ENCODE measurements around the gene NAXD. TPM values are rescaled to one million over a fixed set of nuclear protein-coding genes. Genes with fewer than 3 reads are reported as not detected.
"Not testable (repeated sequence)": the region's sequence is repeated elsewhere in the genome, so short reads cannot be mapped to it uniquely, and the experiment has no call there.

The NAXD gene
- polyA plus RNA-seq, 4 donors = 30.1 to 59.3 (median 36.9) TPM

DNA sequence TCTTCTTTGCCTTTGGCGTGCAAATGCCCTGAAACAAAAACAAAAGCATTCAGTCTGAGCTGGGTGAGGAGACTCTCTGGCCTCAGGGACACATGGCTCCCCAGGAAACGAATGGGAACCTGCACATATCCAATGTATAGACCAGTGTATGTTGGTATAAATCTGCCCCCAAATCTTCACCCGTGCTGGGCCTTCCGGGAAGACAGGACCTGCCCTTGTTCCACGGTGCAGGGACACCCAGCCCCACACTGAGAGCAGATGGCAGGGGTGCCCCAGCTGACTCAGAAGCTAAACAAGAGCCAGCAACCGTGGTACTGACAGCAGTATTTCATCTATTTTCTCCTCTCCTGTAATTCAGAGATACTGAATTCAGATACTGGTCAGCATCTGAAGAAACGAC, 48.1 kb downstream of the NAXD start:
- FAIRE-seq = no peak
- WGBS, 3 donors = 79 to 83% (median 82%) methylated on average over 7 of the region's 7 CpGs
- H3K27me3 ChIP-seq (ENCODE audit: control insufficient read depth in 3 of 3, insufficient read depth in 3 of 3, low read length in 3 of 3) = no peaks in the 10 kb centered on the region
- no peak overlapping the region for H3K4me3 ChIP-seq (ENCODE audit: low read depth in 1 of 3, low read length in 3 of 3)
- H3K4me1 ChIP-seq (ENCODE audit: control insufficient read depth in 3 of 3, insufficient read depth in 2 of 3, low read depth in 1 of 3, low read length in 2 of 3) = no peaks in the 10 kb centered on the region
- H3K27ac ChIP-seq (ENCODE audit: low read depth in 1 of 3, low read length in 2 of 3) = no peak overlapping the region
- no peak for DNase-seq
- peaks cover 11 to 51% (median 32%) of the 10 kb centered on the region in 3 donors for H3K36me3 ChIP-seq (ENCODE audit: control insufficient read depth in 3 of 3, insufficient read depth in 2 of 3, low read depth in 1 of 3, low read length in 3 of 3)
- H3K9me3 ChIP-seq (ENCODE audit: control insufficient read depth in 2 of 2, insufficient read depth in 1 of 2, low read depth in 1 of 2, low read length in 1 of 2) = peaks cover 0 to 23% of the 10 kb centered on the region in 2 donors

DNA sequence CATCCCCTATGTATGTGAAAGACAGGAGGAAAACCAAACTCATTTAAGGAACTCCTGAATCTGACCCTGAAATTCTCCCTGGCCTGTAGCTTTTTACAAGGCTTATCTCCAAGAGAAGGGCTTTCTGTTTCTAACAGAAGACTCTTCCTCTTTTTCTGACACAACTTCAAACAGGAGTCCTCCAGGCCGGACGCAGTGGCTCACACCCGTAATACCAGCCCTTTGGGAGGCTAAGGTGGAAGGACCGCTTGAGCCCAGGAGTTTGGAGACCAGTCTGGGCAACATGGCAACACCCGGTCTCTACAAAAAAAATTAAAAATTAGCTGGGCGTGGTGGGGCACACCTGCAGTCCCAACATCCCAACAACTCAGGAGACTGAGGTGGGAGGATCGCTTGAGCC, 48.7 kb downstream of the NAXD start:
- H3K4me3 ChIP-seq (ENCODE audit: low read depth in 1 of 3, low read length in 3 of 3) = no peak overlapping the region
- FAIRE-seq = no peak
- H3K27me3 ChIP-seq (ENCODE audit: control insufficient read depth in 3 of 3, insufficient read depth in 3 of 3, low read length in 3 of 3) = no peaks in the 10 kb centered on the region
- peaks cover 11 to 54% (median 33%) of the 10 kb centered on the region in 3 donors for H3K36me3 ChIP-seq (ENCODE audit: control insufficient read depth in 3 of 3, insufficient read depth in 2 of 3, low read depth in 1 of 3, low read length in 3 of 3)
- no peak for DNase-seq
- peak overlapping the region in 1 of 3 donors; percentile 30 for H3K27ac ChIP-seq (ENCODE audit: low read depth in 1 of 3, low read length in 2 of 3)
- peaks cover 0 to 22% of the 10 kb centered on the region in 2 donors for H3K9me3 ChIP-seq (ENCODE audit: control insufficient read depth in 2 of 2, insufficient read depth in 1 of 2, low read depth in 1 of 2, low read length in 1 of 2)
- no peaks in the 10 kb centered on the region for H3K4me1 ChIP-seq (ENCODE audit: control insufficient read depth in 3 of 3, insufficient read depth in 2 of 3, low read depth in 1 of 3, low read length in 2 of 3)
- whole genome bisulfite sequencing, 3 donors = 93 to 98% (median 95%) methylated on average over 7 of the region's 7 CpGs

DNA sequence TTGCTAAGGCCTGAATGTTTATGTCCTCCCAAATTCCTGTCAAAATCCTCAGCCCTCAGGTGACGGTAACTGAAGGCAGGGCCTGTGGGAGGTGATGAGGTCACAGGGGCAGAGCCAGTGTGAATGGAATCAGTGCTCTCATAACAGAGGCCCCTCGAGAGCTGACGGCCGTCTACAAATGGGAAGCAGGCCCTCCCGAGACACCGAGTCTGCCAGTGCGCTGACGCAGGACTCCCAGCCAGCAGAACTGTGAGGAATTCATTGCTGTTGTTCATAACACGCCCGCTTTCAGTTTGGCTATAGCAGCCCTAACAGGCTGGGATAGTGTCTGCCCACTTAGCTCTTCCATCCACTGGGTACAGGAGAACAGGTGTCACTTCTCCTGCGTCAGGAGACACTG, 49.3 kb downstream of the NAXD start:
- no peak for FAIRE-seq
- Histone ChIP-seq H3K9me3 (ENCODE audit: control insufficient read depth in 2 of 2, insufficient read depth in 1 of 2, low read depth in 1 of 2, low read length in 1 of 2) (peaks cover 0 to 23% of the 10 kb centered on the region in 2 donors), H3K27ac (ENCODE audit: low read depth in 1 of 3, low read length in 2 of 3) (no peak overlapping the region), H3K4me1 (ENCODE audit: control insufficient read depth in 3 of 3, insufficient read depth in 2 of 3, low read depth in 1 of 3, low read length in 2 of 3) (no peaks in the 10 kb centered on the region), H3K36me3 (ENCODE audit: control insufficient read depth in 3 of 3, insufficient read depth in 2 of 3, low read depth in 1 of 3, low read length in 3 of 3) (peaks cover 11 to 58% (median 35%) of the 10 kb centered on the region in 3 donors), H3K27me3 (ENCODE audit: control insufficient read depth in 3 of 3, insufficient read depth in 3 of 3, low read length in 3 of 3) (no peaks in the 10 kb centered on the region), H3K4me3 (ENCODE audit: low read depth in 1 of 3, low read length in 3 of 3) (no peak overlapping the region)
- DNase-seq = no peak
- WGBS, 3 donors = 86 to 96% (median 92%) methylated on average over 11 of the region's 11 CpGs

DNA sequence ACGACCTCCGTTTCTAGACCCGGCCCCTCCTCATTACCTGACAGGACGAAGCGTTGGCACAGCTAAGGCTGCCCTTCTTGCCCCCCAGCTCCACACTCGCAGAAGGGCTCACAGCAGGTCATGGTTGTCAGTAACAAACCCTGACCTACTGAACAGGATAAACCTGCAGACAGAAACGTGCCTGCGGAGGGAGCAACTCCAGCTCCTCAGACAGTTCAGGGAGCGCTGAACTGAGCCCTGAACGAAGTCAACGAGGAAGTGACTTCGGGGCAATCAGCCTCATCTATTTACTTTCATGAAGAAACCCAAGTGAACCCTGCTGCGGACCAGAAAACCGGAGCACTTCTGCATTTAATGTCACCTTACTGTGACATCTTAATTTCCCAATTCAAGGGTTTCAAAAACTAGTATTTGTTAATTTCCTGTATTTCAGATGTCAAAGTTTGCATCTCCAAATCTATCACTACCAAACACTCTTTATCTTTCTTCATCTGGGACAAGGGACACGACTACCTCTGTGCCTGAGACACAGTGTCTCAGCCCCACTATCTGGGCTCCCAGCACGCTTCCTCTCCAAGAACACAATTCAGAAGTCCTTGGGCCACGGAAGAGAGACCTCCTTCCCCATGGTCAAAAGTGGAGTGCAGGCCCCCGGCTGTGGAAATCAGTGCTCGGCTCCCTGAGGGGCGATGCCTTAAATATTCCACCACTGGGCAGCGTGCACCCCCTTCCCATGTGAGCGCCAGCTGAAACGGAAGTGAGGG, 50.3 kb downstream of the NAXD start:
- FAIRE-seq (no peak), DNase-seq (no peak)
- H3K36me3 ChIP-seq (ENCODE audit: control insufficient read depth in 3 of 3, insufficient read depth in 2 of 3, low read depth in 1 of 3, low read length in 3 of 3) = peaks cover 11 to 64% (median 35%) of the 10 kb centered on the region in 3 donors

DNA sequence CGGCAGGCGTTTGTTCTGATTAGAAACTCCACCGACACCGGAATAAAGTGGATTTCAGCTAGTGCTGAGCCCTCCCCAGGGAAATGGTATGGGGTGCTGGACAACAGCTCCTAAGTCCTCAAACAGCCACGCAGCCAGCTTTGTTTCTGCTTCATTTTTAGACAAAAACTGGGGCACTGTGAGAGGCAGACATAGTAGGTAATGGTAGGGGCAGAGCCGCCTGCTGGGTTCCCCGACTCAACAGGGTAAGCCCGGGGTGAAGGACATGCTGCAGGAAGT, 50.8 kb downstream of the NAXD start:
- peaks cover 0 to 23% of the 10 kb centered on the region in 2 donors for H3K9me3 ChIP-seq (ENCODE audit: control insufficient read depth in 2 of 2, insufficient read depth in 1 of 2, low read depth in 1 of 2, low read length in 1 of 2)
- H3K27me3 ChIP-seq (ENCODE audit: control insufficient read depth in 3 of 3, insufficient read depth in 3 of 3, low read length in 3 of 3) = no peaks in the 10 kb centered on the region
- peak overlapping the region in 1 of 3 donors; percentile 33 for H3K27ac ChIP-seq (ENCODE audit: low read depth in 1 of 3, low read length in 2 of 3)
- H3K36me3 ChIP-seq (ENCODE audit: control insufficient read depth in 3 of 3, insufficient read depth in 2 of 3, low read depth in 1 of 3, low read length in 3 of 3) = peaks cover 11 to 64% (median 33%) of the 10 kb centered on the region in 3 donors
- H3K4me3 ChIP-seq (ENCODE audit: low read depth in 1 of 3, low read length in 3 of 3) = no peak overlapping the region
- H3K4me1 ChIP-seq (ENCODE audit: control insufficient read depth in 3 of 3, insufficient read depth in 2 of 3, low read depth in 1 of 3, low read length in 2 of 3) = no peaks in the 10 kb centered on the region
- 84 to 94% (median 93%) methylated on average over 8 of the region's 8 CpGs for WGBS, 3 donors
- no peak for DNase-seq
- FAIRE-seq = no peak

More for the DNA sequence above, 50.3 kb downstream of the NAXD start:
- Histone ChIP-seq H3K9me3 (ENCODE audit: control insufficient read depth in 2 of 2, insufficient read depth in 1 of 2, low read depth in 1 of 2, low read length in 1 of 2) (peaks cover 0 to 24% of the 10 kb centered on the region in 2 donors), H3K4me3 (ENCODE audit: low read depth in 1 of 3, low read length in 3 of 3) (no peak overlapping the region), H3K27me3 (ENCODE audit: control insufficient read depth in 3 of 3, insufficient read depth in 3 of 3, low read length in 3 of 3) (no peaks in the 10 kb centered on the region), H3K27ac (ENCODE audit: low read depth in 1 of 3, low read length in 2 of 3) (peak overlapping the region in 1 of 3 donors; percentile 33), H3K4me1 (ENCODE audit: control insufficient read depth in 3 of 3, insufficient read depth in 2 of 3, low read depth in 1 of 3, low read length in 2 of 3) (no peaks in the 10 kb centered on the region)
- 86 to 89% (median 87%) methylated on average over 23 of the region's 23 CpGs for WGBS, 3 donors

DNA sequence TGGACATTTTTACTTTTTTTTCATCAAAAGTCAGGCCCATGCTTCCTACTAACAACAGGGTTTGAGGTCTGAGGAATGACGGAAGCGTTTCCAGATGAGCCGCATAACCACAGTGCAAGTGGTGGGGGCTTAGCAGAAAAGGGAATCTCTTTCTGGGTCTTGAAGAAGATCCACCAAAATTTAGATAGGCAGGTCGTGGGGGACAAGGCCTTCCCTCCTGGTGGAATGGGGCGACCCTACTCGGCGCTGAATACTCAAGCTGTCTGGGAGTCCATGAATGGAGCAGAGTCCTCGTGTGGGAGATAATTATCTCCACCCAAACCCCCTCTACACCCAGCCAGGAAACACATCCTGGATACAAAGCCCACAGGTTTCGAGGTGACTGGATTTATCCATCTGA, 53.7 kb downstream of the NAXD start:
- WGBS, 3 donors = 91% methylated on average over 9 of the region's 9 CpGs

DNA sequence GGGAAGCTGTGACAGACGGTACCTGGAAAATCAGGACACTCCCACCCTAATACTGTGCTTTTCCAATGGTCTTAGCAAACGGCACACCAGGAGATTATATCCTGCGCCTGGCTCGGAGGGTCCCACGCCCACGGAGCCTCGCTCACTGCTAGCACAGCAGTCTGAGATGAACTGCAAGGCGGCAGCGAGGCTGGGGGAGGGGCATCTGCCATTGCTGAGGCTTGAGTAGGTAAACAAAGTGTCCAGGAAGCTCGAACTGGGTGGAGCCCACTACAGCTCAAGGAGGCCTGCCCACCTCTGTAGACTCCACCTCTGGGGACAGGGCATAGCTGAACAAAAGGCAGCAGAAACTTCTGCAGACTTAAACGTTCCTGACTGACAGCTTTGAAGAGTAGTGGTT, 54.5 kb downstream of the NAXD start:
- not testable (repeated sequence) for FAIRE-seq; H3K27ac ChIP-seq (ENCODE audit: low read depth in 1 of 3, low read length in 2 of 3); H3K4me3 ChIP-seq (ENCODE audit: low read depth in 1 of 3, low read length in 3 of 3); H3K4me1 ChIP-seq (ENCODE audit: control insufficient read depth in 3 of 3, insufficient read depth in 2 of 3, low read depth in 1 of 3, low read length in 2 of 3); H3K27me3 ChIP-seq (ENCODE audit: control insufficient read depth in 3 of 3, insufficient read depth in 3 of 3, low read length in 3 of 3); H3K9me3 ChIP-seq (ENCODE audit: control insufficient read depth in 2 of 2, insufficient read depth in 1 of 2, low read depth in 1 of 2, low read length in 1 of 2); DNase-seq
- peaks cover 2 to 37% (median 20%) of the 10 kb centered on the region in 3 donors for H3K36me3 ChIP-seq (ENCODE audit: control insufficient read depth in 3 of 3, insufficient read depth in 2 of 3, low read depth in 1 of 3, low read length in 3 of 3)
- 95 to 97% (median 96%) methylated on average over 11 of the region's 11 CpGs for WGBS, 3 donors

More for the DNA sequence above, 53.7 kb downstream of the NAXD start:
- Histone ChIP-seq H3K9me3 (ENCODE audit: control insufficient read depth in 2 of 2, insufficient read depth in 1 of 2, low read depth in 1 of 2, low read length in 1 of 2) (peaks cover 0 to 9% of the 10 kb centered on the region in 2 donors), H3K27ac (ENCODE audit: low read depth in 1 of 3, low read length in 2 of 3) (no peak overlapping the region), H3K36me3 (ENCODE audit: control insufficient read depth in 3 of 3, insufficient read depth in 2 of 3, low read depth in 1 of 3, low read length in 3 of 3) (peaks cover 2 to 44% (median 23%) of the 10 kb centered on the region in 3 donors), H3K4me1 (ENCODE audit: control insufficient read depth in 3 of 3, insufficient read depth in 2 of 3, low read depth in 1 of 3, low read length in 2 of 3) (no peaks in the 10 kb centered on the region), H3K27me3 (ENCODE audit: control insufficient read depth in 3 of 3, insufficient read depth in 3 of 3, low read length in 3 of 3) (no peaks in the 10 kb centered on the region), H3K4me3 (ENCODE audit: low read depth in 1 of 3, low read length in 3 of 3) (no peak overlapping the region)
- FAIRE-seq (no peak), DNase-seq (no peak)

DNA sequence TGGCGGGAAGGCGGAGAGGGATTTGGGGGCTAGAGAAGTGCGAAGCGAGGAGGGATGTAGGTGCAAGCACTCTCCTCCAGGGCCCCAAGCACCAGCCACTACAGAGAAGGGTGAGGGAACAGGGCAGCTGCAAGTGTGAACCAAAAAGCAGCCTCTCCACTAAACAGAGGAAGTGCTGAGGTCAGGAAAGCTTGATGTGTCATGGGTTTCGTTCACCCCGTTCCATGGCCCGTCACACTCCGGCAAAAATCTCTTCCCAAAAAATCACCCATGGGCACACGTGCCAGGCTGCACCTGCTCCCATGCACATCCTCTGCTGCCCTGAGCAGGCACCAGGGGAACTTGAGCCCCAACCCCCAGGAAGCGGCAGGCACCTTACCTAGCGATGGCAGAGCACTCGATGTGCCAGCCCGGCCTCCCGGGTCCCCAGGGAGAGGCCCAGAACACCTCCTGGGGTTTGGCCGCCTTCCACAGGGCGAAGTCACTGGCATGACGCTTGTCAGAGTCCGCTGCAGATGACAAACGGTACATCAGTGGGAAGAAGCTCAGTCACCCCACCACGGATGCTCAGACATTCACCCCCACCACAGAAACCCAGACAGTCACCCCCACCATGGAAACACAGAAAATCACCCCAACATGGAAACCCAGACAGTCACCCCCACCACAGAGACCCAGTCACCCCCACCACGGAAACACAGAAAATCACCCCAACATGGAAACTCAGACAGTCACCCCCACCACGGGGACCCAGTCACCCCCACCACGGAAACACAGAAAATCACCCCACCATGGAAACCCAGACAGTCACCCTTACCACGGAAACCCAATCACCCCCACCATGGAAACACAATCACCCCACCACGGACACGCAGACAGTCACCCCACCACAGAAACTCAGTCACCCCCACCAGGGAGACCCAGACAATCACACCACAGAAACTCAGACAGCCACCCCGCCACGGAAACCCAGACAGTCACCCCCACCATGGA, 61.5 kb downstream of the NAXD start:
- Histone ChIP-seq H3K36me3 (ENCODE audit: control insufficient read depth in 3 of 3, insufficient read depth in 2 of 3, low read depth in 1 of 3, low read length in 3 of 3) (peaks cover 4 to 53% (median 14%) of the 10 kb centered on the region in 3 donors), H3K4me3 (ENCODE audit: low read depth in 1 of 3, low read length in 3 of 3) (no peak overlapping the region), H3K27me3 (ENCODE audit: control insufficient read depth in 3 of 3, insufficient read depth in 3 of 3, low read length in 3 of 3) (no peaks in the 10 kb centered on the region), H3K27ac (ENCODE audit: low read depth in 1 of 3, low read length in 2 of 3) (peak overlapping the region in 1 of 3 donors; percentile 56), H3K4me1 (ENCODE audit: control insufficient read depth in 3 of 3, insufficient read depth in 2 of 3, low read depth in 1 of 3, low read length in 2 of 3) (no peaks in the 10 kb centered on the region), H3K9me3 (ENCODE audit: control insufficient read depth in 2 of 2, insufficient read depth in 1 of 2, low read depth in 1 of 2, low read length in 1 of 2) (no peaks in the 10 kb centered on the region)
- DNase-seq (no peak), FAIRE-seq (no peak)
- 83 to 94% (median 86%) methylated on average over 23 to 28 of the region's 28 CpGs for WGBS, 3 donors
